Muscle layer of duodenum (tissue), 2 donors: ENCODE data around the gene CHRM4.

Source experiments
- H3K27ac ChIP-seq: one replicate; pipeline ENCODE4 v1.7.0; 2013; ENCODE audit warnings: mild to moderate bottlenecking, low read length
- H3K27me3 ChIP-seq: one replicate; pipeline ENCODE4 v1.7.0; 2013; ENCODE audit warnings: low read depth, mild to moderate bottlenecking, control low read depth, low read length
- H3K36me3 ChIP-seq, 2 donors: one replicate each; pipeline ENCODE4 v1.7.0; 2013; ENCODE audit warnings: low read length in 2 of 2, control low read depth in 1 of 2, mild to moderate bottlenecking in 1 of 2; ENCODE audit not compliant: insufficient read depth in 2 of 2, control insufficient read depth in 1 of 2
- H3K4me1 ChIP-seq, 2 donors: one replicate each; pipeline ENCODE4 v1.7.0; 2013; ENCODE audit warnings: low read length in 2 of 2, mild to moderate bottlenecking in 2 of 2, control low read depth in 1 of 2, moderate library complexity in 1 of 2; ENCODE audit not compliant: insufficient read depth in 2 of 2, control insufficient read depth in 1 of 2
- H3K4me3 ChIP-seq, 2 donors: one replicate each; pipeline ENCODE4 v1.7.0; 2013; ENCODE audit warnings: low read length in 2 of 2, low read depth in 1 of 2, mild to moderate bottlenecking in 1 of 2
- H3K9me3 ChIP-seq, 2 donors: one replicate each; pipeline ENCODE4 v1.7.0; 2013; ENCODE audit warnings: low read length in 2 of 2, control low read depth in 1 of 2, mild to moderate bottlenecking in 1 of 2; ENCODE audit not compliant: control insufficient read depth in 1 of 2
- donor health status: healthy.

Gene CHRM4

GRCh38 chr11:46339816-46340215, 51.8 kb downstream of the CHRM4 start:
- Histone ChIP-seq H3K27me3 (no peaks in the 10 kb centered on the region), H3K9me3 (no peaks in the 10 kb centered on the region), H3K27ac (no peak overlapping the region), H3K36me3 (no peaks in the 10 kb centered on the region), H3K4me1 (peaks cover 6 to 27% of the 10 kb centered on the region in 2 donors), H3K4me3 (no peak overlapping the region)

DNA sequence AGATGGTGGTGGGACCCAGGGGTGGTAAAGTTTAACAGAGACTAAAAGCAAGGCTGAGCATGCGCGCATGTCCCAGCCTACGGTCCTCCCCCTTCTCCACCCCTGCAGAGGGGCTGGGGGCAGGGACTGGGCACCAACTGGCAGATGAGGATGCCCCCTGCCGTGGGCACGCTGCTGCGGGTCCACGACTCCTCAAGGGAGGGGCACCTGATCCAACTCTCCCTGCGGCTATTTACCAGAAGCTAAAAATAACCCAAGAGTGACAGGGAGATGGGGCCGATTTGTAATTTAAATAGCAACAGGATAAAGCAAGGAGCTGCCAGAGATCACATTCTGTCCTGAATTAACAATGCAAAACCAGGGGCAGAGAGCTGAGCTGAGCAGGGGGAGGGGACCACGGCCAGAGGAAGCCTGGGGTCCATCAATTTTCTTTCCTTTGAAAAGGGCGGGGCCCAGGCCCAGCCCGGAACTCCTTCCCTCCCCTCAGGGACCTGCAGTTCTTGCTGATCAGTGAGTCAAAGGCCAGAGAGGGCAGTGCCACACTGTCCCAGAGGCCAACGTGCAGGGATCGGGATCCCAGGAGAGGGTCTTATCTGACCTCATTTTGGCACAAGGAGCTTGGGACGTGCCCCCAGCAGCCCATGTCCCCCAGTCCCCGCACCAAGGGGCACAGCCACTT, 52.4 kb downstream of the CHRM4 start:
- Histone ChIP-seq H3K9me3 (no peaks in the 10 kb centered on the region), H3K36me3 (no peaks in the 10 kb centered on the region), H3K27ac (no peak overlapping the region), H3K4me1 (peaks cover 6 to 27% of the 10 kb centered on the region in 2 donors), H3K27me3 (no peaks in the 10 kb centered on the region), H3K4me3 (peak overlapping the region; percentile 49 to 52)

GRCh38 chr11:46338636-46338987, 53.0 kb downstream of the CHRM4 start:
- H3K4me1 ChIP-seq: peaks cover 8 to 28% of the 10 kb centered on the region in 2 donors

GRCh38 chr11:46337626-46338345, 53.8 kb downstream of the CHRM4 start:
- peaks cover 10 to 36% of the 10 kb centered on the region in 2 donors for H3K4me1 ChIP-seq
- no peak overlapping the region for H3K27ac ChIP-seq
- no peaks in the 10 kb centered on the region for H3K36me3 ChIP-seq
- peaks cover 7% of the 10 kb centered on the region for H3K27me3 ChIP-seq
- no peak overlapping the region for H3K4me3 ChIP-seq
- H3K9me3 ChIP-seq: no peaks in the 10 kb centered on the region

More at GRCh38 chr11:46338636-46338987, 53.0 kb downstream of the CHRM4 start:
- no peaks in the 10 kb centered on the region for H3K9me3 ChIP-seq
- H3K27ac ChIP-seq: no peak overlapping the region
- H3K36me3 ChIP-seq: no peaks in the 10 kb centered on the region
- H3K4me3 ChIP-seq: peak overlapping the region; percentile 49 to 52
- H3K27me3 ChIP-seq: peaks cover 5% of the 10 kb centered on the region

GRCh38 chr11:46336563-46337180, 54.9 kb downstream of the CHRM4 start:
- H3K27me3 ChIP-seq: peaks cover 18% of the 10 kb centered on the region
- no peak overlapping the region for H3K4me3 ChIP-seq
- H3K9me3 ChIP-seq: no peaks in the 10 kb centered on the region
- H3K36me3 ChIP-seq: no peaks in the 10 kb centered on the region
- no peak overlapping the region for H3K27ac ChIP-seq
- peaks cover 10 to 35% of the 10 kb centered on the region in 2 donors for H3K4me1 ChIP-seq

GRCh38 chr11:46335890-46336562, 55.5 kb downstream of the CHRM4 start:
- H3K27ac ChIP-seq: no peak overlapping the region

GRCh38 chr11:46335271-46335670, 56.3 kb downstream of the CHRM4 start:
- Histone ChIP-seq H3K36me3 (no peaks in the 10 kb centered on the region), H3K27ac (no peak overlapping the region), H3K9me3 (no peaks in the 10 kb centered on the region), H3K27me3 (peaks cover 27% of the 10 kb centered on the region), H3K4me3 (no peak overlapping the region), H3K4me1 (peaks cover 10 to 38% of the 10 kb centered on the region in 2 donors)

More at GRCh38 chr11:46335890-46336562, 55.5 kb downstream of the CHRM4 start:
- H3K36me3 ChIP-seq: no peaks in the 10 kb centered on the region
- H3K4me1 ChIP-seq: peaks cover 10 to 35% of the 10 kb centered on the region in 2 donors
- H3K27me3 ChIP-seq: peaks cover 23% of the 10 kb centered on the region
- H3K4me3 ChIP-seq: no peak overlapping the region
- H3K9me3 ChIP-seq: no peaks in the 10 kb centered on the region

DNA sequence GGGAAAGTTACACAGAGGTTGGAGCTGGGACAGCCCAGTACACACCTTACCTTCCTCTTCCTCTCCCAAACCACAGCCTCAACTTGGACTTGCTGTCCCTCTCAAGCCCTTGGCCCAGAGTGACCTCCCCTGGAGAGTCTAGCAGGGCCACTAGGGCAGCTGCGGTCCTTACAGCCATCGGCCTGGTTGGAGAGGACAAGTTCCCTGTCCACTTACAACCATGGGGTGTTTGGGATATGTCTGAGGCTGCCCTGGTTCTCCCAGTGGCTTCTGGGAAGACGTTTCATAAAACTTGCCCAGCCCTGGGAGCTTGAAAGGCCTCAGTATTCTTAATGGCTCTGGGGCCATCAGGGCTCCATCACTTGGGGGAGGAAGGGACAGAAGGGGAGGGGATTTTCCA, 57.4 kb downstream of the CHRM4 start:
- peaks cover 6 to 32% of the 10 kb centered on the region in 2 donors for H3K4me1 ChIP-seq
- peaks cover 32% of the 10 kb centered on the region for H3K27me3 ChIP-seq
- H3K36me3 ChIP-seq: no peaks in the 10 kb centered on the region
- H3K9me3 ChIP-seq: no peaks in the 10 kb centered on the region
- H3K4me3 ChIP-seq: no peak overlapping the region
- no peak overlapping the region for H3K27ac ChIP-seq
